Measurements from ENCODE around the gene ZNF227.
"Not testable (repeated sequence)": the region's sequence is repeated elsewhere in the genome, so short reads cannot be mapped to it uniquely, and the experiment has no call there.

ZNF227 gene

GRCh38 chr19:44253392-44253791 lies 41.1 kb downstream of the ZNF227 start:
- DNase-seq: not testable (repeated sequence)

- no peak for DNase-seq
These were observed 42.2 kb downstream of the ZNF227 start for GRCh38 chr19:44254496-44254895.

GRCh38 chr19:44255705-44256411 lies 43.5 kb downstream of the ZNF227 start:
- no peak for DNase-seq

- no peak for DNase-seq
These were observed 45.8 kb downstream of the ZNF227 start for GRCh38 chr19:44258136-44258535.

GRCh38 chr19:44258835-44259413 lies 46.6 kb downstream of the ZNF227 start:
- no peak for DNase-seq

- no peak for DNase-seq
These were observed 48.0 kb downstream of the ZNF227 start for GRCh38 chr19:44260343-44260681.

GRCh38 chr19:44260695-44261446 lies 48.5 kb downstream of the ZNF227 start:
- DNase-seq: peak; percentile 8

- no peak for DNase-seq
These were observed 65.0 kb downstream of the ZNF227 start for GRCh38 chr19:44277331-44277730.

- no peak for DNase-seq
These were observed 65.9 kb downstream of the ZNF227 start for GRCh38 chr19:44278181-44278690.

- no peak for DNase-seq
These were observed 68.6 kb downstream of the ZNF227 start for GRCh38 chr19:44280916-44281315.

GRCh38 chr19:44282846-44283245 lies 70.5 kb downstream of the ZNF227 start:
- DNase-seq: no peak

- DNase-seq: no peak
These were observed 72.6 kb downstream of the ZNF227 start for GRCh38 chr19:44284968-44285367.

Measured in fibroblast of skin of right biceps (primary cell).